GM18907 (cell line): ENCODE measurements around the gene FBLIM1.

Source experiments
- ATAC-seq: cut with Tn5 transposase; IDR thresholded peaks from one replicate; pipeline ENCODE4 v1.9.1; 2021; ENCODE audit warnings: mild to moderate bottlenecking, moderate library complexity; ENCODE audit not compliant: unreplicated experiment

FBLIM1 gene

GRCh38 chr1:15764269-15764764 lies 5.7 kb downstream of the FBLIM1 start:
- ATAC-seq: no peak

- no peak for ATAC-seq
These were observed 6.3 kb downstream of the FBLIM1 start for GRCh38 chr1:15764890-15765289.

- ATAC-seq: no peak
These were observed 7.0 kb downstream of the FBLIM1 start for GRCh38 chr1:15765495-15766194.

GRCh38 chr1:15767941-15768340 lies 9.3 kb downstream of the FBLIM1 start:
- ATAC-seq: no peak

GRCh38 chr1:15768388-15768787 lies 9.8 kb downstream of the FBLIM1 start:
- no peak for ATAC-seq

GRCh38 chr1:15770313-15770962 lies 11.8 kb downstream of the FBLIM1 start:
- no peak for ATAC-seq

GRCh38 chr1:15771836-15772515 lies 13.4 kb downstream of the FBLIM1 start:
- no peak for ATAC-seq

GRCh38 chr1:15775706-15776105 lies 17.1 kb downstream of the FBLIM1 start:
- no peak for ATAC-seq

- ATAC-seq: no peak
These were observed 19.5 kb downstream of the FBLIM1 start for GRCh38 chr1:15777909-15778707.

- ATAC-seq: no peak
These were observed 27.1 kb downstream of the FBLIM1 start for GRCh38 chr1:15785683-15786082.

GRCh38 chr1:15786581-15786980 lies 28.0 kb downstream of the FBLIM1 start:
- ATAC-seq: no peak

- ATAC-seq: no peak
These were observed 30.2 kb downstream of the FBLIM1 start for GRCh38 chr1:15788624-15789301.

- ATAC-seq: no peak
These were observed 37.5 kb downstream of the FBLIM1 start for GRCh38 chr1:15796086-15796462.

- no peak for ATAC-seq
These were observed 39.2 kb downstream of the FBLIM1 start for GRCh38 chr1:15797614-15798390.

- ATAC-seq: no peak
These were observed 40.6 kb downstream of the FBLIM1 start for GRCh38 chr1:15799004-15799867.

GRCh38 chr1:15799928-15800835 lies 41.6 kb downstream of the FBLIM1 start:
- no peak for ATAC-seq

- ATAC-seq: no peak
These were observed 43.8 kb downstream of the FBLIM1 start for GRCh38 chr1:15802234-15802965.
